HCT116 (cell line): ENCODE measurements around the gene CDC42EP4. TPM values are rescaled to one million over a fixed set of nuclear protein-coding genes. Genes with fewer than 3 reads are reported as not detected.
A peak's percentile ranks its signal among the peaks of the same experiment; 100 is the strongest.

Source experiments
- ATAC-seq: fragments of 200-7000 bp; cut with Tn5 transposase; 2 replicates; pipeline ENCODE4 v1.9.1; 2020; ENCODE audit warnings: mild to moderate bottlenecking, moderate library complexity
- BruUV-seq: library from RNA; stranded (reverse); fragments of 400-500 nt; replicated peaks from 2 replicates; lab custom pipeline; 2021; lab: Mats Ljungman, UMichigan
- CTCF ChIA-PET: fragments of 300-600 bp; sonication (Branson Sonifier 250); formaldehyde crosslinking; loops from one replicate; lab custom pipeline; 2021; ENCODE audit warnings: antibody characterized with exemption; lab: Charles Lee
- POLR2A ChIA-PET: fragments of 300-600, 350-600 bp; sonication (Branson Sonifier 250); formaldehyde crosslinking; loops from one replicate; lab custom pipeline; 2021; ENCODE audit warnings: antibody characterized with exemption; lab: Charles Lee
- RAD21 ChIA-PET, 2 experiments: fragments of 300-600 bp; sonication (Branson Sonifier 250); formaldehyde crosslinking; loops; one replicate each; lab custom pipeline; 2023; ENCODE audit warnings: low total read pairs in 2 of 2; ENCODE audit not compliant: uncharacterized antibody in 2 of 2, unreplicated experiment in 2 of 2, low non-redundant PET in 1 of 2; lab: Charles Lee
- DNase-seq: peaks from one replicate; pipeline ENCODE4 v3.0.0-alpha.2; 2010; ENCODE audit warnings: low read depth, low spot score
- H2AFZ ChIP-seq: fragments of 200-600 bp; shearing (Covaris generic), sonication (generic); 2 replicates; pipeline ENCODE4 v1.6.1; 2017; ENCODE audit warnings: low read depth, mixed run types, mixed read lengths, antibody characterized with exemption, low read length; ENCODE audit not compliant: poor library complexity, severe bottlenecking
- H3K27ac ChIP-seq: 2 replicates; pipeline ENCODE4 v1.5.1; 2012; ENCODE audit warnings: low read depth, low read length
- H3K27me3 ChIP-seq: fragments of 200-600 bp; sonication (generic); 2 replicates; pipeline ENCODE4 v1.6.1; 2016; ENCODE audit warnings: mixed run types, low read length, mixed read lengths; ENCODE audit not compliant: insufficient read depth
- H3K36me3 ChIP-seq, 2 experiments: fragments of 200-500 bp in 1 of 2; fragments of 200-600 bp in 1 of 2; sonication (Bioruptor generic) in 1 of 2; sonication (generic) in 1 of 2; 2 replicates each; pipeline versions ENCODE4 v1.5.1 to v1.6.1; 2014 to 2016; ENCODE audit warnings: low read length in 2 of 2, inconsistent platforms in 1 of 2, mixed read lengths in 1 of 2, mixed run types in 1 of 2; ENCODE audit not compliant: insufficient read depth in 2 of 2, control insufficient read depth in 1 of 2
- H3K4me1 ChIP-seq, 2 experiments: fragments of 200-600 bp in 1 of 2; sonication (generic) in 1 of 2; 2 replicates each; pipeline versions ENCODE4 v1.5.1 to v1.6.1; 2012 to 2017; ENCODE audit warnings: low read length in 2 of 2, inconsistent platforms in 1 of 2, mild to moderate bottlenecking in 1 of 2, mixed read lengths in 1 of 2, mixed run types in 1 of 2, moderate library complexity in 1 of 2; ENCODE audit not compliant: insufficient read depth in 2 of 2, control insufficient read depth in 1 of 2
- H3K4me2 ChIP-seq: fragments of 200-600 bp; sonication (generic); 2 replicates; pipeline ENCODE4 v1.6.1; 2017; ENCODE audit warnings: mixed run types, low read length, mixed read lengths
- H3K4me3 ChIP-seq, 2 experiments: fragments of 200-600 bp in 1 of 2; sonication (generic) in 1 of 2; replicated peaks in 1 of 2; 2 replicates each; pipeline ENCODE4 v1.5.1; 2011 to 2016; ENCODE audit warnings: low read length in 2 of 2, control low read depth in 1 of 2, low read depth in 1 of 2, mild to moderate bottlenecking in 1 of 2, mixed read lengths in 1 of 2, mixed run types in 1 of 2
- H3K79me2 ChIP-seq: fragments of 200-600 bp; sonication (generic); 2 replicates; pipeline ENCODE4 v1.6.1; 2017; ENCODE audit warnings: mild to moderate bottlenecking, mixed run types, low read length, moderate library complexity, mixed read lengths; ENCODE audit not compliant: insufficient read depth
- H3K9ac ChIP-seq: fragments of 200-600 bp; sonication (generic); 2 replicates; pipeline ENCODE4 v1.6.1; 2016; ENCODE audit warnings: low read length, mixed read lengths
- H3K9me2 ChIP-seq: fragments of 200-600 bp; sonication (generic), shearing (Covaris generic); 2 replicates; pipeline ENCODE4 v1.6.1; 2017; ENCODE audit warnings: mixed run types, mild to moderate bottlenecking, moderate library complexity; ENCODE audit not compliant: insufficient read depth
- H3K9me3 ChIP-seq, 2 experiments: fragments of 200-500 bp in 1 of 2; fragments of 200-600 bp in 1 of 2; sonication (Bioruptor generic) in 1 of 2; sonication (generic) in 1 of 2; 2 replicates each; pipeline ENCODE4 v1.6.1; 2014 to 2017; ENCODE audit warnings: low read length in 2 of 2, mixed read lengths in 2 of 2, inconsistent platforms in 1 of 2, low read depth in 1 of 2, mild to moderate bottlenecking in 1 of 2, mixed run types in 1 of 2, moderate library complexity in 1 of 2; ENCODE audit not compliant: control insufficient read depth in 1 of 2, insufficient read depth in 1 of 2
- H4K20me1 ChIP-seq: fragments of 200-600 bp; sonication (generic), shearing (Covaris generic); 2 replicates; pipeline ENCODE4 v1.6.1; 2017; ENCODE audit warnings: mixed run types, mild to moderate bottlenecking, moderate library complexity; ENCODE audit not compliant: insufficient read depth
- ATF3 ChIP-seq: IDR thresholded peaks from 2 replicates; pipeline ENCODE4 v1.6.1; 2012
- CBX3 ChIP-seq: IDR thresholded peaks from 2 replicates; pipeline ENCODE4 v1.6.1; 2012; ENCODE audit warnings: low read depth
- CTCF ChIP-seq, 3 experiments: fragments of 200-600 bp in 1 of 3; sonication (generic) in 1 of 3; IDR thresholded peaks in 2 of 3; conservative IDR thresholded peaks in 1 of 3; 2 replicates each; pipeline ENCODE4 v1.5.1; 2012 to 2017; ENCODE audit warnings: low read depth in 2 of 3, low read length in 2 of 3, antibody characterized with exemption in 1 of 3, borderline replicate concordance in 1 of 3, control low read depth in 1 of 3, mild to moderate bottlenecking in 1 of 3, mixed read lengths in 1 of 3, mixed run types in 1 of 3, moderate library complexity in 1 of 3; ENCODE audit not compliant: insufficient read depth in 1 of 3
- EGR1 ChIP-seq: IDR thresholded peaks from 2 replicates; pipeline ENCODE4 v1.6.1; 2012; ENCODE audit warnings: low read depth
- EZH2 ChIP-seq: fragments of 200-600 bp; sonication (generic); IDR thresholded peaks from 2 replicates; pipeline ENCODE4 v1.6.1; 2017; ENCODE audit warnings: antibody characterized with exemption, mixed run types
- EZH2phosphoT487 ChIP-seq: fragments of 200-600 bp; IDR thresholded peaks from 2 replicates; pipeline ENCODE4 v1.6.1; 2018; ENCODE audit warnings: antibody characterized with exemption, borderline replicate concordance
- MAX ChIP-seq: IDR thresholded peaks from 2 replicates; pipeline ENCODE4 v1.6.1; 2012
- POLR2A ChIP-seq: IDR thresholded peaks from 2 replicates; pipeline ENCODE4 v1.7.0; 2011; ENCODE audit warnings: borderline replicate concordance; ENCODE audit not compliant: insufficient read depth, insufficient read length; ENCODE audit errors: extremely low read depth
- POLR2AphosphoS5 ChIP-seq: IDR thresholded peaks from 2 replicates; pipeline ENCODE4 v1.6.1; 2011; ENCODE audit warnings: mild to moderate bottlenecking, low read depth, low read length, moderate library complexity
- REST ChIP-seq: IDR thresholded peaks from 2 replicates; pipeline ENCODE4 v1.6.1; 2012; ENCODE audit warnings: low read depth
- SIN3A ChIP-seq: IDR thresholded peaks from 2 replicates; pipeline ENCODE4 v1.6.1; 2012; ENCODE audit warnings: low read depth
- SP1 ChIP-seq: IDR thresholded peaks from 2 replicates; pipeline ENCODE4 v1.6.1; 2012; ENCODE audit warnings: low read depth
- TCF7L2 ChIP-seq: IDR thresholded peaks from 2 replicates; pipeline ENCODE4 v1.7.0; 2011; ENCODE audit warnings: borderline replicate concordance, inconsistent platforms; ENCODE audit not compliant: insufficient read depth, insufficient read length; ENCODE audit errors: extremely low read depth
- YY1 ChIP-seq: IDR thresholded peaks from 2 replicates; pipeline ENCODE4 v1.6.1; 2011; ENCODE audit warnings: low read length, low read depth, moderate library complexity, mild to moderate bottlenecking; ENCODE audit not compliant: insufficient replicate concordance; ENCODE audit errors: extremely low read depth
- ZBTB33 ChIP-seq: IDR thresholded peaks from 2 replicates; pipeline ENCODE4 v1.6.1; 2011; ENCODE audit warnings: mild to moderate bottlenecking, low read length, moderate library complexity; ENCODE audit not compliant: insufficient replicate concordance; ENCODE audit errors: extremely low read depth
- ZFX ChIP-seq: fragments of 450-650 bp; IDR thresholded peaks from 2 replicates; pipeline ENCODE4 v1.6.1; 2017
- ZNF274 ChIP-seq: fragments of 200-500 bp; sonication (Bioruptor generic); IDR thresholded peaks from 2 replicates; pipeline ENCODE4 v1.6.1; 2014; ENCODE audit warnings: mild to moderate bottlenecking, low read depth, low read length, inconsistent platforms
- intact Hi-C: fragments of 100-400 bp; cut with micrococcal nuclease; formaldehyde crosslinking; loops from 2 replicates; pipeline ENCODE4 v1.10.0; 2022
- total RNA-seq: library from RNA; stranded (reverse); gene quantifications from one replicate; pipeline ENCODE4 v1.2.1, GENCODE V29; 2021; ENCODE audit not compliant: unreplicated experiment

The CDC42EP4 gene
- total RNA-seq, 1 experiment from 2014 or later: 54.9 TPM

GRCh38 chr17:73349138-73349537, 37.3 kb upstream of the CDC42EP4 start:
- ChIA-PET RAD21 (no interaction called here), CTCF (interaction anchor here (1.2 to 1.3 kb wide), 2 partner anchors 38 to 624 kb away, joined by 3 to 5 read pairs; no protein-coding TSS in a partner anchor), POLR2A (no interaction called here)
- Histone ChIP-seq H3K4me1 (0 out of 4 replicates have a peak, but pooled peaks cover 0 to 3% of the 10 kb centered on the region in 2 experiments), H4K20me1 (no peaks in the 10 kb centered on the region), H3K36me3 (no peaks in the 10 kb centered on the region), H3K4me2 (no peak overlapping the region), H3K9ac (no peak overlapping the region), H3K27me3 (no peaks in the 10 kb centered on the region), H3K9me2 (no peaks in the 10 kb centered on the region), H3K4me3 (no peak overlapping the region), H3K9me3 (no peaks in the 10 kb centered on the region), H2AFZ (no peak overlapping the region), H3K27ac (no peak overlapping the region), H3K79me2 (no peaks in the 10 kb centered on the region)
- no TSS peak for BruUV-seq
- DNase-seq (no peak), ATAC-seq (peak; percentile 13; the same call in 1 of the 2 replicates)
- intact Hi-C loops: no loop called here
- no peak for TF ChIP-seq CBX3
- TF ChIP-seq EGR1: no peak
- no peak for TF ChIP-seq EZH2phosphoT487
- TF ChIP-seq CTCF (IDR thresholded peaks at IDR 0.05 in 2 of 3, conservative IDR thresholded peaks at IDR 0.05 in 1 of 3; ENCODE audit: borderline replicate concordance in 1 of 3, insufficient read depth in 1 of 3, low read depth in 2 of 3, low read length in 2 of 3): no peak
- no peak for TF ChIP-seq POLR2AphosphoS5
- no peak for TF ChIP-seq ZNF274
- no peak for TF ChIP-seq YY1
- TF ChIP-seq ZBTB33: no peak
- TF ChIP-seq SP1: no peak
- no peak for TF ChIP-seq ZFX
- TF ChIP-seq SIN3A: no peak
- TF ChIP-seq TCF7L2: no peak
- TF ChIP-seq ATF3: no peak
- TF ChIP-seq REST: no peak
- TF ChIP-seq POLR2A: no peak
- TF ChIP-seq MAX: no peak
- TF ChIP-seq EZH2: no peak
